GM23248 (cell line): ENCODE results near the gene METTL1.

ENCODE experiments used
- EZH2 ChIP-seq: fragments of 200-600 bp; sonication (generic); IDR thresholded peaks from 2 replicates; pipeline ENCODE4 v1.6.1; 2018; ENCODE audit warnings: antibody characterized with exemption, mild to moderate bottlenecking; ENCODE audit not compliant: insufficient read depth, poor library complexity, severe bottlenecking
- EZH2phosphoT487 ChIP-seq: fragments of 200-600 bp; sonication (generic); IDR thresholded peaks from 2 replicates; pipeline ENCODE4 v1.6.1; 2018; ENCODE audit warnings: antibody characterized with exemption, moderate library complexity, mild to moderate bottlenecking, low read depth; ENCODE audit not compliant: insufficient read depth

- TF ChIP-seq EZH2 (no peak), EZH2phosphoT487 (no peak)
These were observed 12.4 kb downstream of the METTL1 start for GRCh38 chr12:57759360-57759980.
